K562 (cell line): Measurements from ENCODE around the gene TSEN34. TPM values are rescaled to one million over a fixed set of nuclear protein-coding genes. Genes with fewer than 3 reads are reported as not detected.

ENCODE experiments used
- BRCA1 ChIP-seq, 2 experiments: fragments of 450-650 bp in 1 of 2; sonication (generic) in 1 of 2; formaldehyde crosslinking in 1 of 2; IDR thresholded peaks; 2 replicates each; pipeline versions ENCODE4 v1.5.0 to v1.6.1; 2017 to 2020; ENCODE audit warnings: mild to moderate bottlenecking in 1 of 2, missing genetic modification reagents in 1 of 2
- BRD4 ChIP-seq: fragments of 200-600 bp; sonication (generic); IDR thresholded peaks from 2 replicates; pipeline ENCODE4 v1.6.1; 2017; ENCODE audit warnings: inconsistent platforms
- CHD4 ChIP-seq: fragments of 200-600 bp; sonication (generic); IDR thresholded peaks from 3 replicates; pipeline ENCODE4 v1.6.1; 2012; ENCODE audit warnings: low read depth, mild to moderate bottlenecking, mixed read lengths, low read length, inconsistent platforms; ENCODE audit not compliant: insufficient read depth, insufficient replicate concordance, poor library complexity, severe bottlenecking
- MAFG ChIP-seq: fragments of 450-650 bp; conservative IDR thresholded peaks from 2 replicates; pipeline ENCODE4 v1.6.1; 2016; ENCODE audit warnings: missing genetic modification characterization, missing compliant biosample characterization
- NCOR1 ChIP-seq: fragments of 450-650 bp; IDR thresholded peaks from 2 replicates; pipeline ENCODE4 v1.6.1; 2016; ENCODE audit warnings: mild to moderate bottlenecking, moderate library complexity
- POLR3G ChIP-seq: IDR thresholded peaks from 2 replicates; pipeline ENCODE4 v1.6.1; 2011; ENCODE audit not compliant: insufficient read length, insufficient replicate concordance; ENCODE audit errors: extremely low read depth
- RBFOX2 ChIP-seq: fragments of 200-400 bp; formaldehyde crosslinking; IDR thresholded peaks from 2 replicates; pipeline ENCODE4 v1.6.1; 2017; ENCODE audit warnings: low read depth, mild to moderate bottlenecking, low read length, moderate library complexity
- RBM22 ChIP-seq: fragments of 200-400 bp; formaldehyde crosslinking; IDR thresholded peaks from 2 replicates; pipeline ENCODE4 v1.6.1; 2018; ENCODE audit warnings: low read length, low read depth; ENCODE audit not compliant: poor library complexity, severe bottlenecking
- ZNF589 ChIP-seq: fragments of 200-800 bp; sonication (Bioruptor generic); IDR thresholded peaks from 2 replicates; pipeline ENCODE4 v1.6.1; 2016; ENCODE audit warnings: low read depth, missing genetic modification characterization, missing compliant biosample characterization
- ZNF609 ChIP-seq: sonication (generic); formaldehyde crosslinking; IDR thresholded peaks from 2 replicates; pipeline ENCODE4 v1.8.1; 2023; ENCODE audit warnings: missing genetic modification reagents, mild to moderate bottlenecking, borderline replicate concordance
- ZNF644 ChIP-seq: fragments of 200-800 bp; sonication (Bioruptor generic); IDR thresholded peaks from 2 replicates; pipeline ENCODE4 v1.6.1; 2016; ENCODE audit warnings: low read depth, missing genetic modification characterization, missing compliant biosample characterization
- ZNF780A ChIP-seq: fragments of 250-450 bp; sonication (Bioruptor Pico); IDR thresholded peaks from 2 replicates; pipeline ENCODE4 v1.5.0; 2021; ENCODE audit warnings: mild to moderate bottlenecking
- polyA plus RNA-seq, 8 experiments: library from polyadenylated mRNA; depleted of rRNA in 4 of 8; stranded (reverse) in 5 of 8; unstranded in 3 of 8; fragments of >200 nt; fragmentation: Nextera tagmentation in 2 of 8; fragmentation: Illumina TruSeq in 1 of 8; extraction: Ambion mirVana in 2 of 8; extraction: Trizol in 1 of 8; gene quantifications; 2 replicates each; pipeline versions ENCODE4 v1.2.1 to v1.2.3, GENCODE V29; 2011 to 2014; ENCODE audit warnings: inconsistent platforms in 1 of 8, missing spikeins in 1 of 8
- total RNA-seq, 7 experiments: library from RNA; depleted of rRNA in 6 of 7; stranded (reverse); fragments of >200 nt in 6 of 7; fragmentation: Illumina TruSeq in 2 of 7; extraction: Trizol in 2 of 7; gene quantifications; 2 replicates each; pipeline versions ENCODE4 v1.2.1 to v1.2.3, GENCODE V29; 2011 to 2021; ENCODE audit warnings: low replicate concordance in 1 of 7
- TF ChIP-seq, protein P1 (sequence below): sonication (generic); formaldehyde crosslinking; IDR thresholded peaks from 2 replicates; pipeline ENCODE4 v1.9.0; 2022; ENCODE audit warnings: mild to moderate bottlenecking, missing genetic modification reagents
- TF ChIP-seq, protein P2 (sequence below): fragments of 250-450 bp; sonication (Bioruptor Pico); IDR thresholded peaks from 2 replicates; pipeline ENCODE4 v1.8.0; 2021; ENCODE audit warnings: borderline replicate concordance, mild to moderate bottlenecking, moderate library complexity; ENCODE audit not compliant: poor library complexity, severe bottlenecking
- TF ChIP-seq, protein P3 (sequence below): IDR thresholded peaks from 2 replicates; pipeline ENCODE4 v1.6.1; 2012; ENCODE audit warnings: low read depth, low read length, improper control_type of control experiment, borderline replicate concordance

Gene TSEN34
- total and polyA plus RNA-seq, 9 of the 15 experiments (the other 6 are each of a cell fraction or from before 2014, with no cell fraction given), result 3.1 to 57.6 (median 29.5) TPM

DNA sequence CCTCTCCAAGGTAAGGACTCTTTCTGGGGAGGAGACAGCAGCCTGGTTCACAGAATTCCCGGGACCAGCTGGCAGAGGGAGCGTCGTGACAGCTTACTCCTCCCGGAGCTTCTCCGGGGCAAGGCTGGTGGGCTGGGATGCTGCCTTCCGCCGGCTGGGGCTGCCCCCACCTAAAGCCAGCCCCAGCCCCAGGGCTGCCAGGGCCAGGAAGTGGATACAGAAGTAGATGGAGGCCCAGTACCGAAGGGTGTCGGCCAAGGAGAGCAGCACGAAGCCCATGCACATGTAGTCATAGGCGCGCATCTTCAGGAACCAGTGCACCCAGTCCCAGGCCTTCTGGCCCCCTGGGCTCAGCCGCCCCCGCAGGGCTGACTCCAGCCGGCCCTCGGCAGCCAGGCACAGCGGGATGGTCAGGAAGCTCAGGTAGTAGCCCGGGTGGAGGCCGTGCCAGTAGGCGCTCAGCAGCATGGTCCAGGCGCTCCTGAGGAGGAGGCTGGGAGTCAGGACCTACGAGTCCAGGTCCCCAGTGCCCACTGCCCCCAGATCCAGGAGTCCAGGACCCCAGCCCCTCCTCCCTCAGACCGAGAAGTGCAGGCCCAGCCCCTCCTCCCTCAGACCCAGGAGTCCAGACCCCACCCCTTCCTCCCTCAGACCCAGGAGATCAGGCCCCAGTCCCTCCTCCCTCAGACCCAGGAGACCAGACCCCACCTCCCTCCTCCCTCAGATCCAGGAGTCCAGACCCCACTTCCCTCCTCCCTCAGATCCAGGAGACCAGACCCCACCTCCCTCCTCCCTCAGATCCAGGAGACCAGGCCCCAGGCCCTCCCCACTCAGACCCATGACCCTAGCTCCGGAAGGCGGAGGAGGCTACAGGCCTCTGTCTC, 16.9 kb upstream of the TSEN34 start (continued):
- TF ChIP-seq MAFG (tag), result no peak
- TF ChIP-seq BRD4, result no peak
- peak; percentile 47 for TF ChIP-seq RBFOX2
- no peak for TF ChIP-seq ZNF589 (CRISPR knock-in tag)
- TF ChIP-seq POLR3G, result no peak
- TF ChIP-seq NCOR1, result no peak
- TF ChIP-seq, protein P1, sequence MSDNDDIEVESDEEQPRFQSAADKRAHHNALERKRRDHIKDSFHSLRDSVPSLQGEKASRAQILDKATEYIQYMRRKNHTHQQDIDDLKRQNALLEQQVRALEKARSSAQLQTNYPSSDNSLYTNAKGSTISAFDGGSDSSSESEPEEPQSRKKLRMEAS, result no peak
- no peak for TF ChIP-seq BRCA1 (IDR thresholded peaks at IDR 0.05)
- no peak for TF ChIP-seq BRCA1 (CRISPR knock-in tag; IDR thresholded peaks at IDR 0.05)
- TF ChIP-seq ZNF644 (tag), result no peak
- TF ChIP-seq, protein P2, sequence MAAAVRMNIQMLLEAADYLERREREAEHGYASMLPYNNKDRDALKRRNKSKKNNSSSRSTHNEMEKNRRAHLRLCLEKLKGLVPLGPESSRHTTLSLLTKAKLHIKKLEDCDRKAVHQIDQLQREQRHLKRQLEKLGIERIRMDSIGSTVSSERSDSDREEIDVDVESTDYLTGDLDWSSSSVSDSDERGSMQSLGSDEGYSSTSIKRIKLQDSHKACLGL (CRISPR knock-in tag), result no peak
- no peak for TF ChIP-seq CHD4
- TF ChIP-seq, protein P3, sequence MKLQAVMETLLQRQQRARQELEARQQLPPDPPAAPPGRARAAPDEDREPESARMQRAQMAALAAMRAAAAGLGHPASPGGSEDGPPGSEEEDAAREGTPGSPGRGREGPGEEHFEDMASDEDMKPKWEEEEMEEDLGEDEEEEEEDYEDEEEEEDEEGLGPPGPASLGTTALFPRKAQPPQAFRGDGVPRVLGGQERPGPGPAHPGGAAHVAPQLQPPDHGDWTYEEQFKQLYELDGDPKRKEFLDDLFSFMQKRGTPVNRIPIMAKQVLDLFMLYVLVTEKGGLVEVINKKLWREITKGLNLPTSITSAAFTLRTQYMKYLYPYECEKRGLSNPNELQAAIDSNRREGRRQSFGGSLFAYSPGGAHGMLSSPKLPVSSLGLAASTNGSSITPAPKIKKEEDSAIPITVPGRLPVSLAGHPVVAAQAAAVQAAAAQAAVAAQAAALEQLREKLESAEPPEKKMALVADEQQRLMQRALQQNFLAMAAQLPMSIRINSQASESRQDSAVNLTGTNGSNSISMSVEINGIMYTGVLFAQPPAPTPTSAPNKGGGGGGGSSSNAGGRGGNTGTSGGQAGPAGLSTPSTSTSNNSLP, result no peak
- no peak for TF ChIP-seq ZNF609
- TF ChIP-seq ZNF780A (CRISPR knock-in tag), result no peak
- TF ChIP-seq RBM22, result peak; percentile 71
